GM18870 (cell line): ENCODE results near the gene FIGNL1.

Source experiments
- ATAC-seq: cut with Tn5 transposase; IDR thresholded peaks from one replicate; pipeline ENCODE4 v1.9.1; 2021; ENCODE audit warnings: moderate library complexity; ENCODE audit not compliant: unreplicated experiment

Gene FIGNL1

GRCh38 chr7:50399635-50400034, 50.5 kb downstream of the FIGNL1 start:
- no peak for ATAC-seq

- ATAC-seq: no peak
Observed at GRCh38 chr7:50399206-50399605, 50.9 kb downstream of the FIGNL1 start.

GRCh38 chr7:50397971-50398324, 52.2 kb downstream of the FIGNL1 start:
- no peak for ATAC-seq

- ATAC-seq: peak; percentile 81
Observed at GRCh38 chr7:50397320-50397970, 52.7 kb downstream of the FIGNL1 start.

- peak; percentile 7 for ATAC-seq
Observed at GRCh38 chr7:50396856-50397255, 53.3 kb downstream of the FIGNL1 start.

- no peak for ATAC-seq
Observed at GRCh38 chr7:50394315-50394714, 55.8 kb downstream of the FIGNL1 start.
